ENCODE measurements around the gene HPD. TPM values are rescaled to one million over a fixed set of nuclear protein-coding genes. Genes with fewer than 3 reads are reported as not detected.

HPD gene
- total RNA-seq, 1 experiment from 2014 or later: not detected

DNA sequence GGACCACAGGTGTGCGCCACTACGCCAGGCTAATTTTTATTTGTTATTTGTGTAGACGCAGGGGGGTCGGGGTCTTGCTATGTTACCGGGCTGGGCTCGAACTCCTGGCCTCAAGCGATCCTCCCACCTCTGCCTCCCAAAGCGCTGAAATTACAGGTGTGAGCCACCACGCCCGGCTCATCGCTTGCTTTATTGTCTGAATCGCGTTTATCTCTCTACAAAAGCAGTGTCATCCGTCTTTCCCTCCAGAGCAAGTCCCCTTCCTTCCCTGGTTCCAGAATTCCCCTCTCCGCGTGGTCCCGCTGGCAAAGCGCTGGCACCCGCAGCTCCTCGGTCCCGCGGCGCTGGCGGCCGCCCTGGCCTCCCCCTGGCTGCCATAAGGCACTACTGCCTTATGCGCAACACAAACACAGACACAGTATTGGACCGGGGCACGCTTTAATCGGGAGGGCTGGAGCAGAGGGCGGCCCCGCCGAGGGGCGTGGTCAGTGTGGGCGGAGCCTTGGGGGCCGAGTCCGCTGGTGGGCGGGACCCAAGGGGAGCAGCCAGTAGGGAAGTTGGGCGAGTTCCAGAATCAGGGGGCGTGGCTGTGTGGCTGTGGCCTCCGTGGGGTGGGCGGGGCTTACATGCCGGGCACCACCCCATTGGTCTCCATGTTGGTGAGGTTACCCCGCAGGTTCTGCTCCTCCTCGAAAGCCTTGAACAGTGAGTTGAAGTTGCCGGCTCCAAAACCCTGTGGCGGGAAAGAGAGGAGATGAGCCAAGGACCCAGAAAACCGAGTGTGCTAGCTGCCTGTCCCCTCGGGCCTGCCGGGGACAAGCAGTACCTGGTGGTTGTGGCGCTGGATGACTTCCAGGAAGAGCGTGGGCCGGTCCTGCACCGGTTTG, 19.3 kb downstream of the HPD start:
- ATAC-seq: peak; percentile 96
- POLR2A ChIA-PET (ENCODE audit: unreplicated experiment): interaction anchor here (0.6 kb wide), 1 partner anchor 111 kb away, joined by 3 read pairs; no protein-coding TSS in a partner anchor
- H3K79me2 ChIP-seq (ENCODE audit: low read length): no peaks in the 10 kb centered on the region
- H4K20me1 ChIP-seq (ENCODE audit: low read length): no peaks in the 10 kb centered on the region
- H3K36me3 ChIP-seq (ENCODE audit: low read depth, low read length): no peaks in the 10 kb centered on the region
- TF ChIP-seq EZH2phosphoT487 (IDR thresholded peaks at IDR 0.05; ENCODE audit: borderline replicate concordance, low read length): no peak
- no peak; the same call in 1 of the 2 replicates for TF ChIP-seq CTCF (conservative IDR thresholded peaks at IDR 0.05; ENCODE audit: low read depth, low read length)
- TF ChIP-seq EZH2 (IDR thresholded peaks at IDR 0.05; ENCODE audit: low read length, unreplicated experiment): no peak
- H3K4me1 ChIP-seq (ENCODE audit: insufficient read depth, low read length): 0 out of 2 replicates have a peak, but pooled peaks cover 4% of the 10 kb centered on the region
- H3K27ac ChIP-seq (ENCODE audit: low read length): peak overlapping the region; percentile 12; the same call in 1 of the 2 replicates
- peak overlapping the region; percentile 73 for H3K9ac ChIP-seq (ENCODE audit: low read length)
- no peaks in the 10 kb centered on the region for H3F3A ChIP-seq (ENCODE audit: low read length, unreplicated experiment)
- DNase-seq: peak; percentile 100
- no peaks in the 10 kb centered on the region for H3K27me3 ChIP-seq (ENCODE audit: low read length)
- H3K4me2 ChIP-seq (ENCODE audit: low read length): peak overlapping the region; percentile 90
- BruUV-seq (replicated peaks): no TSS peak
- intact Hi-C loops (cut with micrococcal nuclease): loop anchor here (1.0 kb wide), 1 partner anchor 49 kb away; the partner anchor contains the start of gene PSMD9
- CTCF ChIA-PET: no interaction called here
- H3K4me3 ChIP-seq (ENCODE audit: low read length): peak overlapping the region; percentile 79
- H2AFZ ChIP-seq (ENCODE audit: low read length): peak overlapping the region; percentile 89
- no peaks in the 10 kb centered on the region for H3K9me3 ChIP-seq (ENCODE audit: low read length)
- H3K9me2 ChIP-seq (replicated peaks; ENCODE audit: low read length): no peaks in the 10 kb centered on the region

GRCh38 chr12:121838126-121838525, 20.5 kb downstream of the HPD start:
- no peaks in the 10 kb centered on the region for H3K36me3 ChIP-seq (ENCODE audit: low read depth, low read length)
- H3K9ac ChIP-seq (ENCODE audit: low read length): no peak overlapping the region
- H3K79me2 ChIP-seq (ENCODE audit: low read length): no peaks in the 10 kb centered on the region
- intact Hi-C loops (cut with micrococcal nuclease): no loop called here
- no peak for DNase-seq
- H3K4me1 ChIP-seq (ENCODE audit: insufficient read depth, low read length): 0 out of 2 replicates have a peak, but pooled peaks cover 4% of the 10 kb centered on the region
- no peaks in the 10 kb centered on the region for H3F3A ChIP-seq (ENCODE audit: low read length, unreplicated experiment)
- H3K27ac ChIP-seq (ENCODE audit: low read length): no peak overlapping the region
- ChIA-PET POLR2A (ENCODE audit: unreplicated experiment) (interaction anchor here (0.7 kb wide), 1 partner anchor 438 kb away, joined by 3 read pairs; no protein-coding TSS in a partner anchor), CTCF (interaction anchor here (0.6 to 1.1 kb wide), 4 partner anchors 10 to 61 kb away, joined by 3 to 7 read pairs (median 3); no protein-coding TSS in a partner anchor)
- no peak for ATAC-seq
- TF ChIP-seq CTCF (conservative IDR thresholded peaks at IDR 0.05; ENCODE audit: low read depth, low read length): no peak
- H3K27me3 ChIP-seq (ENCODE audit: low read length): no peaks in the 10 kb centered on the region
- H3K4me2 ChIP-seq (ENCODE audit: low read length): no peak overlapping the region
- H3K4me3 ChIP-seq (ENCODE audit: low read length): no peak overlapping the region
- no peaks in the 10 kb centered on the region for H3K9me3 ChIP-seq (ENCODE audit: low read length)
- H2AFZ ChIP-seq (ENCODE audit: low read length): no peak overlapping the region
- BruUV-seq (replicated peaks): no TSS peak
- no peaks in the 10 kb centered on the region for H3K9me2 ChIP-seq (replicated peaks; ENCODE audit: low read length)
- no peaks in the 10 kb centered on the region for H4K20me1 ChIP-seq (ENCODE audit: low read length)
